CMK (cell line): ENCODE data around the gene SNAPC5.
A peak's percentile ranks its signal among the peaks of the same experiment; 100 is the strongest.
"Not testable (repeated sequence)": the region's sequence is repeated elsewhere in the genome, so short reads cannot be mapped to it uniquely, and the experiment has no call there.

Source experiments
- DNase-seq: peaks from one replicate; pipeline ENCODE4 v3.0.0-alpha.2; 2010; ENCODE audit warnings: low read depth

SNAPC5 gene, protein sequence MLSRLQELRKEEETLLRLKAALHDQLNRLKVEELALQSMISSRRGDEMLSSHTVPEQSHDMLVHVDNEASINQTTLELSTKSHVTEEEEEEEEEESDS

DNA sequence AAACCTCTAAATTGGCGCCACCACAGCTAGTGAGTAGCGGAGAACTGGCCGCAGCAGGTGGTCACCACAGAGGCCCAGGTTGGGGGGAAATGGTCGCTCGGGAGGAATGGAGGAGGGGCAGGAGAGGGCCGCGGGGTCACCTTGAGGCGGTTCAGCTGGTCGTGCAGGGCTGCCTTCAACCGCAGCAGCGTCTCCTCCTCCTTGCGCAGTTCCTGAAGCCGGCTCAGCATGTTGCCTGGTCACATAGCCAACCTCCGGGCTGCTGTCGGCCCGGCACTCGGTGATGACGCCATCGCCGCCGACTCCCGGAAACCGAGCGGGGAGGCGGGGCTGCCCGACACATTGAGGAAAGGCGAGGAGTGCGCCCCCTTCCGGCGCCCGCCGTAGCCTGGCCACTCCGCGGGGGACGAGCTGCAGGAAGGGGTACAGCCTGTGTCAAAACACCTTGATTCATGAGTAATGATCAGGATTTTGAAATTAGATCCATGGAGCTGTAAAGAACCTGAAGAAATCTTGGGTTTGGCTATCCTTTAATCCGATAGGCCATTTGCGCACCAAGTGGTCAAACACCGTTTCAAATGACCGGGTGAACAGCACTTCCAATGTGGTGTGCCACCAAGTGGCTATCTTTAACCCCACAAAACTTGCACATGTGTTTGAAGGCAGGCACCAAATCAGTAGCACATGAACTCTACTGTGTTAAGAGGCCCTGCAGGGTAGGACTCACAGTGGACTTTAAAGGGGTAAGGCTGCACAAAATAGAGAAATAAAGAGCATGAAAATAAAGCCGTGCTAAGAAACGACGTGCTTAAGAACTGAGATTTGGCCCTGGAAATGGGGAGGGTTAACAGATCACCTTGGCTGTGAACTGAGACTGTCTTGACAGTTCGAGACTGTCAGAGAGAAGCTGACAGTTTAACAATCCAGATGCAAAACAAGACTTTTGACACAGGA, at the start of gene SNAPC5:
TSS of gene SNAPC5 (minus strand) at position 261 of the 954 bp plus-strand sequence. CDS start at position 230, 31 bp downstream.
- DNase-seq: peak; percentile 83

DNA sequence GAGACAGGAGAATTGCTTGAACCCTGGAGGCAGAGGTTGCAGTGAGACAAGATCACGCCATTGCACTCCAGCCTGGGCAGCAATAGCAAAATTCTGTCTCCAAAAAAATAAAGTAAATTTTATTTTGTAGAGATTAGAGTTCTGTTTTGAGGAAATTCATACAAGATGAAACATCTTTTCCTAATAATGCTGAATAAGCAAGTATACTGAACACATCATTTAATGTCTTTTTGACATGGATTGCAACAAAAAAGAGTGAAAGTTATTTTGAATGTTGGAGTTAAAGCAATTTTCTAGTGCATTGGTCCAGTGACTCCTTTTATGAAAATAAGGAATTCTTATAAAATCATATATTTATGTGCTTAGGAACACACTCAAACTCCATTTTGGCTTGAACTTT, 47.7 kb upstream of the SNAPC5 start:
- DNase-seq: no peak

DNA sequence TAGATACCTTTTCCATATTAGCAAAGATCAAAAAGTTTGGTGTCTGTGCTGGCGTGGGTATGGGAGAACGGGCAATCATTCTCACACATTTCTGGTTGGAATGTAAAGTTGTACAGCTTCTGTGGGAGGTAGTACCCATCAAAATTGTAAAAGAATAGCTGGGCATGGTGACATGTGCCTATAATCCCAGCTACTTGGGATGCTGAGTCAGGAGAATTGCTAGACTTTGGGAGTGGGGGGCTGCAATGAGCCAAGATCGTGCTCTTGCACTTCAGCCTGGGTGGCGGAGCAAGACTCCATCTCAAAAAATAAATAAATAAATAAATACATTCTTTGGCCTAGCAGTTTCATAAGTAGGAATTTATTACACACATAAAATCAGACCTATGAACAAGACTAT, 45.3 kb upstream of the SNAPC5 start:
- DNase-seq: no peak

DNA sequence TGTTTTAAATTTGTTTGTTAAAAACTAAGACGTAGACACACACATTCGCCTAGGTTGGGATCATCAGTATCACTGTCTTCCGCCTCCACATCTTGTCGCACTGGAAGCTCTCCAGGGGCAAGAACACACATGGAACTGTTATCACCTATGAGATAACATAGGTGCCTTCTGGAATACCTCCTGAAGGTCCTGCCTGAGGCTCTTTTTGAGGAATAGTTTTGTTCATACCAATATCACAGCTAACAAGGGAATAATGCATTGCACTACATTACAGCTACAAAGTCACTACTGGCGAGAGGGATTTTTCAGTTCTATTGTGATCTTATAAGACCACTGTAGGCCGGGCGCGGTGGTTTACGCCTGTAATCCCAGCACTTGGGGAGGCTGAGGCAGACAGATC, 37.5 kb upstream of the SNAPC5 start:
- DNase-seq: no peak

DNA sequence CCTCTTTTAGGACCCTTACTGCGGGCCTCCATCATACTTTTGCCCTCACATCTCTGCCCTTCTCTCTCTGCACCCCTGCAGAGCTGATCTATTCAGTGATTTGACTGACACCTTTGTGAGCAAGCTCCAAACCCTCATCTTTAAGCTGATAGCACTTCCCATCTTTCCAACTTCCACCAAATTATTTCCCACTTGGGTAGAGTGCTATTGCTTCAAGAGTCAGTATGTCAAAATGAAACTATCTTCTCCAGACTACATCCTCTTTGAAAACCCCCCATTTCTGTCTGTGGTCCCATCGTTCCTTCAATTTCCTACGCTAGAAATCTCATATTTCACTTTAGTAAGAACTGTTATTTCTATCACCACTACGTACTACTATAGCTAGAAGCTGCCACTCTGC, 27.3 kb upstream of the SNAPC5 start:
- no peak for DNase-seq

DNA sequence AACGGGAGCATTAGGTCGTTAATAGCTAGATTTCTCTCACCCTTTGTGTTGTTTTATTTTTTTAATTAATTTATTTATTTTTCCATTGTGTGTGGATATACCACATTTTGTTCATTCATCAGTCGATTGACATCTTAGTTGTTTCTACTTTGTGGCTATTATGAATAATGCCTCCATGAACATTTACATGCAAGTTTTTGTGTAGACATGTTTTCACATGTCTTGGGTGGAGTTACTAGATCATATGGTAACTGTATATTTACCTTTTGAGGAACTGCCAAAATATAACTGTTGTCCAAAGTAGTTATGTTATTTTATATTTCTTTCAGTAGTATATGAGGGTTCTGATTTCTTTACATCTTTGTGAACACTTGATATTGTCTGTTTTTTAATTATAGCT, 26.4 kb upstream of the SNAPC5 start:
- DNase-seq: no peak

DNA sequence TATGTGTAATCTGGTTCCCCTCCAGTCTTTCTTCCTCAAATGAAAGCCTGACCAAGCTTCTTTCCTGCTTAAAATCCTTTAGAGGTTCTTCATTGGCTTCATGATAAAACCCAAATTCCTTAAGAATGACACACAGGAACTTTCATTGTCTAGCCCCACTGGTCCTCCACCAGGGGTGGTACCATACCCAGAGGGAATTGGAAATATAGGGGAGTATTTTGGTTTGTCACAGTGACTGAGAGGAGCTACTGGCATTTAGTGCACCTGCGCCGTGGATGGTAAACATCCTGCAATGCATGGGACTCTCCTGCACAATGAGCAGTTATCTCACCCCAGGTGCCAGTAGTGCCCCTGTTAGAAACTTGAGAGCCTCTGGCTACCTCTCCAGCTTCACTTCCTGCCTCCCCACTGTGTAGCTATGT, 18.4 kb upstream of the SNAPC5 start:
- no peak for DNase-seq

DNA sequence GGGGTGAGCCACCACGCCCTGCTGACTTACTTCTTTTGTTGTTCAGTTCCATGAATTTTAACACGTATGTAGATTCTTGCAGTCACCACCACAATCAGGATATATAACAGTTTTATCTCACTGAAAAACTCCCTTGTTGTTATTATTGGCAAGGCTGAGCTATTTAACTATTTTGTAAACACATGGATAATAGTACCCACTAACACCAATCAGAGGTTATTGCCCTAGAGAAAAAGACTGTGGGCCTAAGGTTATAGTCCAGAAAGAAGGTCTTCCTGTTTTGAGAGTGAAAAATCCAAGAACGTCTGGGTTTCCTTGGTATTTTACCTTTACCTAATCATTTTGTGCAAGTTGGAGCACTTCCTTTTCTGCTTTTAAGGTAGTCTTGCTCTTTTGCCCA, 17.0 kb upstream of the SNAPC5 start:
- DNase-seq: no peak

DNA sequence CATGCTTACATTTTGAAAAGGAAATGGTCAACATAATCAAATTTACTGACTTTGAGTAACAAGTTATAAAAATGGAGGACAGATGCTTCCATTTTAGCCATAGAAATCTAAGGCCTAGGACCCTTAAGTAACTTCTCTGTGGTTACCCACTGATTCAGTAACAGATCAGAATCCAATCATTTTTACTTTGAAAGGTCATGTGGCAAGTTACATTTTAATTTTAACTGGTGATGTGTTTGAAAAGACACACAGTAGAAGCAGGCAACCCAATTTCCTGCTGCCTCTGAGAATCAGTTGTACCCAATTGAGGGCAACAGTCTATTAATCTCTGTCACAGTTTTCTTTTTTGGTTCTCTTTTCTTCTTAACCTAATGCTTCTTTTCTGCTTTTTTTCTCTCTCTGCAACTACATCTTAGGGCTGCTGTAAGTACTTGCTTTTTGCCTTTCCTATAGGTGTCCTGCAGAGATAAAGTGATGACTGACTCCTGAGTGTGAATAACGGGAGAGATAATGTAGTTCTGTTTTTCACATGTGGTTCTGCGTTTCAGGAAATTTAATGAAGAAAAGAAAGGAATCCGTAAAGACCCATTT, 10.8 kb upstream of the SNAPC5 start:
- no peak for DNase-seq

DNA sequence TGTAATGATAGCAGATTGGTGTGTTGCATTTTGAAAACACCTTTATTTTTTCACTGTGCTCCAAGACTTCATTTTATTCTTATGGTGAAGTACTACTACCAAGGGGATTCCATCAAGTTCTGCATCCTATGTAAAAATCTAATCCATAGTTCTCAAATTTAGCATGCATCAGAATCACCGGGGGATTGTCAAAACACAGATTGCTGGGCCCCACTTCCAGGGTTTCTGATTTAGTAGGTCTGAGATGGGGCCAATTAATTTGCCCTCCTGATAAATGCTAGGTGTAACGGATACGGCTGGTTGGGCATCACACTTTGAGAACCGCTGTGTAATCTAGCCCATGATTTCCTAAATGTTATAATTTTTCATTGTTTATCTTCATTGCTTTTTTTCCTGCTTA, 8.3 kb upstream of the SNAPC5 start:
- DNase-seq: no peak

DNA sequence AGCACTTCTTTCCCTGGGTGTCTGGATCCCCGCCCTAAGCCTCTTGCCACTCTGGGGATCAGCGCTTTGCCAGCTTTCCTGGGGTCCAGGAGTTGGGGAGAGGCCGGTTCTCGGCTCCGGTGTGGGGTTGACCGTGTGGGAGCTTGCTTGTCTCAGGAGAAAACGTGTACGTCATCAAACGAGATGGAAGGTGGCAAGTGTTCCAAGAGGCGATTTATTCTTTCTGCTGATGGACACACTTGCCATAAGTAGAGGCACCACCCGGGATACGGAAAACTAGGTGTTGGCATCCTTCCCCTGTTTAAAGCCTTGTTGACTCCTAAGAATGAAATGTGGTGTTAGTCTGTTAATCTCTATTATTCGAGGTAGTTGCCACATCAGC, 7.9 kb upstream of the SNAPC5 start:
- DNase-seq: no peak

DNA sequence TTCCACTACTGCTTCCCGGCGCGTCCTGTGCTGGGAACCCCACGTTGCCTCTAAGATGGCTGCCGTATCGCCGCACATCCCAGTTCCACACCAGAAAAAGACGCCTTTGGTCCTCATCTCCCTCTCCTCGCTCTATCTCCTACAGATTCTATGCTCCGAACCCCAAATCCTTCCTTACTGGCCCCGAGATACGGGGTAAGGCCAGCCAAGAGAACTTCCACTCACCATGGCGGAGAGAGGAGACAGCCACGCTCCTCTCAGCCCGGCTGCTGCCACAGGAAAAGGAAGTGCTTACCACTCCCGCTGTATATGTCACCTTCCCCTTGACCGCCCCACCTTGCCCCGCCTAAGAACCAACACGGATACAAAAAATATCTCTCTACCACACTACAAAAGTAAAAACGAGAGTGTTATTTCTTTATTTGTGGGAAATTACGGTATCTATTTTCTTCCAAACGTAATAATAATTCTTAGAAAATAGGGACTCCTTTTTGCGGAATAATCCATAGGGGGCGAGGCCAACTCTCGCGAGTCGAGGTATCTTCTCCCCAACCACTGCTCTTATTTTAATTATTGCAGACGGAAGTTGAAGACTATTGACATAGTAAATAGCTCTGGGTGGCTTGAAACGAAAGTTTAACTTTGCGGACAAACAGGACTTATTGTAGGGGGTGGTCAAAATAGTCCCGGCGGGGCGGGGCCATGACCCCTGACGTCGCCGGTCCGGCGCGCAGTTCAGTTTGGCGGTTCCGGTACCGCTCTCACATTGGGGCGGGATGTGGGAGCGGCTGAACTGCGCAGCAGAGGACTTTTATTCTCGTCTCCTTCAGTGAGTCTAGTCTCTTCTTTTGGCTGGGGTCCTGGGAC, 7.2 kb upstream of the SNAPC5 start, which contains the start of the genes RPL4 and ZWILCH:
TSS of gene RPL4 (minus strand) at position 293 of the 867 bp plus-strand sequence. CDS start at position 228, 65 bp downstream.
TSS of gene ZWILCH (plus strand) at position 764 of the 867 bp plus-strand sequence. CDS start at position 777, 13 bp downstream.
- DNase-seq: peak; percentile 63

DNA sequence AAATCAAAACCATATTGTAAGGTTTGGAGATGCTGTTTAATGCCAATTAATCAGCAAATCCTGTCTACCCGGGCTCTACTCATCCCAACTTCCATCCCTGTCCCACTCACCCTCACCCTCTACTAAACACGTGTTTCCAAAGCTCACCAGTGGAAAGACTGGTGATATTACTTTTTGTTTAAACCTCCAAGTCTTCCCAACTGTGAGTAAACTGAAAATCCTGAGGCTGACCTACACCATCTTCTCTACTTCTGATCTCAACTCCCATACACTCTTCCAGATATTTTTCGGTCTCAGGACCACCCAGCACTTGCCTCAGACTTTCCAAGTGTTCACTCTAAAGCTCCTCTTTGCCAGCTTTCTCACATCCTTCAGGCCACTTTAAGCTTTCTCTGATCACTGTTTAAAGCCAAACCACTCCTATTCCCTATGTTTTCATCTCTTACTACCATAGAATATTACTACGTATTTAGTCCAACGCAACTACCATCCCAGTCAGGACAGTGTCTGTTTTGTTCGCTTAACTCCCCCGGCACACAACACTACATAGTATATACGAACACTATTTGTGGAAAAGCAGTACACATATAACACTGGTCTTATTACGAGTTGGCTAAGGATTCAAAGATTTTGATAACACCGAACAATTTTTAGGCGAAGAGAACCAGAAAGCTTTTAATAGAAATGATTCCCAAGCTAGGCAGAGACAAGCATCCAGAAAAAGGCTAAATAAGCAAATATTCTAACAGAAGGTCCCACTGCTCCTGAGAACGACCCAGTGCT, 6.4 kb upstream of the SNAPC5 start:
- no peak for DNase-seq

DNA sequence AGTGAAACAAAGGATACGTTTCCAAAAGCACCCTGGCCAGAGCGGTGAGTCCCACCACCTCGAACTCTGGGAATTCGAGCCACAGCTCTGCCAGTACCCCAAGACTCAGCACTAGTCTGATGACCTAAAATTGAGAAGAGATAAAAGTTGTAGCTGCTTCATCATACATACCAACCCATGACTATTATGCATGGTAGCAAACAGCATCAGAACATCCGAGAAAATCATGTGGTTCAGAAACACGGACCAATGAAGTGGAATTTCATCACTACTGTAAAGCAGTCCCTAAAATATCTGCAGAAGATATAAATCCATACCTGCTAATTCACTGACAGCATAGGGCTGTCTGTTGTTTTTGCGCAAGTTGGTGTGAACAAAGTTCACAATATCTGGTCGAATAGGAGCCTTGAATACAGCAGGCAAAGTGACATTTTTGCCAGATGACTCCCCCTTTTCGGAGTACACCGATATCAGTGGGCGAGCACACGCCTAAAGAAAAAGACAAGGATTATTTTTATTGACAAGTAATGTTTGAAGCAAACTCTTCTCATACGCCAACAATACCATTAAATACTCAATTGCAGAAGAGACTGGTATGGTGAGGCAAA, 5.6 kb upstream of the SNAPC5 start:
- not testable (repeated sequence) for DNase-seq

DNA sequence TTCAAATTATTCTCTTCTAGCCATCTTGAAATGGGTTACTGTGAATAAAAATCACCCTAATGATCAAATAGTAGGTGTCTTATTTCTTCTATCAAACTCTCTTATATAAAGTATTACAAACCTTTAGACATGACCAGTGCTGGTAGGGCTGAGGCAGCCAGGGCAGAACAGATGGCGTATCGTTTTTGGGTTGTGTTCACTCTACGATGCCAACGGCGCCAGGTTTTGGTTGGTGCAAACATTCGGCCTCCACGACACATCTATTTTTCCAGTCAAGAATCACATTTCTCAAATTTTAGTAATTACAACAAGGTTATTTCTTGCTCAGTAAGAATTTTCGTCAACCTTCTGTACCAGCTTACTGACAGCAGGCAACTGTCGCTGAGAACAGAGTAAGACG, 4.9 kb upstream of the SNAPC5 start:
- no peak for DNase-seq

DNA sequence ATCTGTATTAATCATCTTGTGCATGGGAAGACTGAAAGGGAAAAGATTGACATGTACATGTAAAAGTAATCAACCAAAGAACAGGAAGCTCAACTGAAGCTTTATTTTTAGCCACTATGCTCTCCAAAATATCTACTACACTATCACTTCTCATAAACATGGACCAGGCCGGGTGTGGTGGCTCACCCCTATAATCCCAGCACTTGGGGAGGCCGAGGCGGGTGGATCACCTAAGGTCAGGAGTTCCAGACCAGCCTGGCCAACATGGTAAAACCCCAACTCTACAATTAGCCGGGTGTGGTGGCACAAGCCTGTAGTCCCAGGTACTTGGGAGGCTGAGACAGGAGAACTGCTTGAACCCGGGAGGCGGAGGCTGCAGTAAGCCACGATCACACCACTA, 2.8 kb upstream of the SNAPC5 start:
- not testable (repeated sequence) for DNase-seq

DNA sequence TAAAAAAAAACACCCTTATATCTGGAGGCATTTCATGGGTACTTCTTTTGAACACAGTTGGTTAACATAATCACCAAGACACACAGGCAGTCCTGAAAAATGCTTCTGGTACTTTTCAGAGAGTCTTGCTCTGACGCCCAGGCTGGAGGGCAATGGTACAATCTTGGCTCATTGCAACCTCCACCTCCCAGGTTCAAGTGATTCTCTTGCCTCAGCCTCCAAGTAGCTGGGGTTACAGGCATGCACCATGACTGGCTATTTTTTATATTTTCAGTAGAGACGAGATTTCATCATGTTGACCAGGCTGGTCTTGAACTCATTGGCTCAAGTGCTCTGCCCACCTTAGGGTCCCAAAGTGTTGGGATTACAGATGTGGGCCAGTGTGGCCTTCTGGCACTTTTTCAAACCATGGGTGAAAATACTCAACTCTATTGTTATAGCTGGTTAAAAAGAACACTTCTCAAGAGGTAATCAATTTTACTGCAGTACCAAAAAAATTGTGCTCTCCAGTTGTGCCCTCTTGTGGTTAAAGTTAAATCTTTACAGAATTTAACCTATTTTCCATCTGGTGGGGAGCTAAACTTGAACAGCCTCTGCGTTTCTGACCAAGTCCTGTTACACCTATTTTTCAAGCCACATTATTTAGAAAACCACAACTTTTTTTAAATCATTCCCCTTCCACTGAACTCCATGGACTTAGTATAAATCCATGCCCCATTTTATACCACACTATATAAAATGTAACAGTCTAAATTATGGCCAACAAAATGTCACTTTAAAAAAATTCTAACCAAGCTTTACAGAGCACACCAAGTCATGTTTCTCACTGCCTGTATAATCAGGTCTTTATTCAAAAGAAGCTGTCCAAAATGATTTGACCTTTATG, 1.2 kb upstream of the SNAPC5 start:
- DNase-seq: no peak

DNA sequence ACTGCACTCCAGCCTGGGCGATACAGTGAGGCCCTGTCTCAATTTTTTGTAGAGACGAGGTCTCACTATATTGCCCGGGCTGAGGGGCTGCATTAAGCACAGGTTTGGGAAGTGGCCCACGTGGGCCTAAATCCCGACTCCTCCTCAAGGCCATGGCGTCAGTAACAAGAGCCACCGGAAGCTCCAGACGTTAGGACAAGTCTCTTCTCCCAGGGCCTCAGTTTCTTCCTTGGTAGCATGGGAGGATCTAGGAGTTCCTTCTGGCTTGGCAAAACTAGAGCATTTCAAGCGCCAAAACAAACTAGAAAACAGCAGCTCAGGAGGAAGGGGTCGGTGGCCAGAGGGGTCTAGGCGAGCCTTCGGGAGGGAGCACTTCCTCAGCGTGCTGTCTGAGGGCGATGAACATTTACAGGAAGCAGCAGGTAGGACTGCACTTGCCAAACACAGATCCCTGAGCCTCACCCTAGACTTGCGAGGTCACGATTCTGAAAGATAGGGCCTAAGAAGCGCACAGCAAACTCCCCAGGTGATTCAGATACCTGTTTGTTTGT, 536 bp downstream of the SNAPC5 start:
- no peak for DNase-seq

DNA sequence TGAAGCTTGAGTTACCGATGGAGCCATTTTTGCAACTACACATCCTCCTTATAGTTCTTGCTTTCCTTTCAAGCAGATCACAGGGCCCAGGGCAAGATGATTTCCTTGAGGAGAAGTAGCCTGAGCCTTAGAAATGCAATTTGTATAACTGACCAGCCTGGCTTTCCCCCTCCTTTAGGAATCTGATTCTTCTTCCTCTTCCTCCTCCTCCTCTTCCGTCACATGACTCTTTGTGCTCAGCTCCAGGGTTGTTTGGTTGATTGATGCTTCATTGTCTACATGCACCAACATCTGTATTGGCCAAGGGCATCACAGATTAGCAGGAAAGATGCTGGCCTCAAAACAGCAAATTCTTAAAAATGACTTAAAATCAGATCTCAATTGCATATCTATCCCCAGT, 3.3 kb downstream of the SNAPC5 start:
- no peak for DNase-seq
